ENCODE data around the gene ACTR3C.
"Not testable (repeated sequence)": the region's sequence is repeated elsewhere in the genome, so short reads cannot be mapped to it uniquely, and the experiment has no call there.

GRCh38 chr7:150268798-150269197 lies 54.5 kb downstream of the ACTR3C start:
- TF ChIP-seq POLR2A, POLR2AphosphoS5, CTCF (IDR thresholded peaks at IDR 0.05): not testable (repeated sequence)
